H9 (cell line): ENCODE data around the gene IL36RN. TPM values are rescaled to one million over a fixed set of nuclear protein-coding genes. Genes with fewer than 3 reads are reported as not detected.

Source experiments
- DNase-seq: peaks from one replicate; pipeline ENCODE4 v3.0.0-alpha.2; 2017
- H2AFZ ChIP-seq: one replicate; pipeline ENCODE4 v1.6.1; 2013; ENCODE audit warnings: mild to moderate bottlenecking, low read length, control low read depth, moderate library complexity
- H2AK5ac ChIP-seq: 2 replicates; pipeline ENCODE4 v1.6.1; 2013; ENCODE audit warnings: low read length, control low read depth, mixed read lengths; ENCODE audit not compliant: insufficient read length
- H2BK120ac ChIP-seq: one replicate; pipeline ENCODE4 v1.6.1; 2013; ENCODE audit warnings: low read depth, mild to moderate bottlenecking, low read length, control low read depth, inconsistent platforms; ENCODE audit not compliant: poor library complexity, severe bottlenecking
- H2BK12ac ChIP-seq: 2 replicates; pipeline ENCODE4 v1.6.1; 2013; ENCODE audit warnings: low read length, control low read depth, mixed read lengths, low read depth; ENCODE audit not compliant: insufficient read length
- H2BK15ac ChIP-seq: 2 replicates; pipeline ENCODE4 v1.6.1; 2013; ENCODE audit warnings: low read depth, low read length, control low read depth
- H2BK20ac ChIP-seq: one replicate; pipeline ENCODE4 v1.6.1; 2013; ENCODE audit warnings: low read depth, mild to moderate bottlenecking, low read length, control low read depth, inconsistent platforms; ENCODE audit not compliant: poor library complexity, severe bottlenecking
- H2BK5ac ChIP-seq: 2 replicates; pipeline ENCODE4 v1.6.1; 2013; ENCODE audit warnings: low read length, control low read depth, mixed read lengths; ENCODE audit not compliant: insufficient read length
- H3K14ac ChIP-seq: 2 replicates; pipeline ENCODE4 v1.6.1; 2013; ENCODE audit warnings: low read length, control low read depth; ENCODE audit not compliant: insufficient read depth
- H3K18ac ChIP-seq: 2 replicates; pipeline ENCODE4 v1.6.1; 2013; ENCODE audit warnings: low read depth, mild to moderate bottlenecking, mixed read lengths, low read length, control low read depth; ENCODE audit not compliant: insufficient read length
- H3K23ac ChIP-seq: 2 replicates; pipeline ENCODE4 v1.6.1; 2013; ENCODE audit warnings: low read length, control low read depth, mixed read lengths, low read depth; ENCODE audit not compliant: insufficient read length
- H3K23me2 ChIP-seq: 2 replicates; pipeline ENCODE4 v1.6.1; 2013; ENCODE audit warnings: low read depth, mild to moderate bottlenecking, mixed read lengths, low read length, control low read depth; ENCODE audit not compliant: insufficient read length, poor library complexity, severe bottlenecking
- H3K27ac ChIP-seq: 2 replicates; pipeline ENCODE4 v1.5.1; 2013; ENCODE audit warnings: low read length, control low read depth, mixed read lengths, low read depth; ENCODE audit not compliant: insufficient read length
- H3K27me3 ChIP-seq: 2 replicates; pipeline ENCODE4 v1.6.1; 2013; ENCODE audit warnings: low read length, control low read depth, inconsistent platforms; ENCODE audit not compliant: insufficient read depth
- H3K4ac ChIP-seq: 2 replicates; pipeline ENCODE4 v1.6.1; 2013; ENCODE audit warnings: low read depth, mild to moderate bottlenecking, control low read depth, inconsistent platforms, low read length, moderate library complexity
- H3K4me1 ChIP-seq: 2 replicates; pipeline ENCODE4 v1.6.1; 2013; ENCODE audit warnings: low read length, control low read depth, inconsistent platforms; ENCODE audit not compliant: insufficient read depth
- H3K4me2 ChIP-seq: 2 replicates; pipeline ENCODE4 v1.6.1; 2013; ENCODE audit warnings: low read length, control low read depth, mixed read lengths; ENCODE audit not compliant: insufficient read length, insufficient read depth
- H3K56ac ChIP-seq: 2 replicates; pipeline ENCODE4 v1.6.1; 2013; ENCODE audit warnings: low read depth, mild to moderate bottlenecking, mixed read lengths, low read length, control low read depth; ENCODE audit not compliant: insufficient read length
- H3K79me1 ChIP-seq: 2 replicates; pipeline ENCODE4 v1.6.1; 2013; ENCODE audit warnings: low read depth, mild to moderate bottlenecking, moderate library complexity, low read length, control low read depth, inconsistent platforms; ENCODE audit not compliant: insufficient read depth, poor library complexity, severe bottlenecking
- H3K79me2 ChIP-seq: 2 replicates; pipeline ENCODE4 v1.6.1; 2013; ENCODE audit warnings: low read length, control low read depth, inconsistent platforms; ENCODE audit not compliant: insufficient read depth
- H3K9ac ChIP-seq: 2 replicates; pipeline ENCODE4 v1.6.1; 2013; ENCODE audit warnings: low read length, control low read depth, mixed read lengths; ENCODE audit not compliant: insufficient read length; ENCODE audit errors: extremely low read depth
- H3K9me3 ChIP-seq: one replicate; pipeline ENCODE4 v1.6.1; 2013; ENCODE audit warnings: low read depth, low read length, inconsistent platforms; ENCODE audit not compliant: control insufficient read depth
- H3T11ph ChIP-seq: one replicate; pipeline ENCODE4 v1.6.1; 2013; ENCODE audit warnings: mild to moderate bottlenecking, low read length, control low read depth, inconsistent platforms
- H4K20me1 ChIP-seq: one replicate; pipeline ENCODE4 v1.6.1; 2013; ENCODE audit not compliant: control insufficient read depth, insufficient read length, insufficient read depth
- H4K5ac ChIP-seq: 2 replicates; pipeline ENCODE4 v1.6.1; 2013; ENCODE audit warnings: low read depth, mild to moderate bottlenecking, mixed read lengths, low read length, control low read depth; ENCODE audit not compliant: insufficient read length
- H4K8ac ChIP-seq: replicated peaks from 2 replicates; pipeline ENCODE4 v1.6.1; 2013; ENCODE audit warnings: low read length, control low read depth, mixed read lengths, low read depth; ENCODE audit not compliant: insufficient read length
- H4K91ac ChIP-seq: 2 replicates; pipeline ENCODE4 v1.6.1; 2013; ENCODE audit warnings: low read depth, mild to moderate bottlenecking, moderate library complexity, mixed read lengths, low read length, control low read depth; ENCODE audit not compliant: insufficient read length
- H3K27ac Mint-ChIP-seq, 3 experiments: 2 replicates in 2 of 3; 3 replicates in 1 of 3; pipeline ENCODE4 v1.8.0; 2020 to 2021; ENCODE audit warnings: mixed read lengths in 3 of 3, mild to moderate bottlenecking in 1 of 3, moderate library complexity in 1 of 3
- H3K27me3 Mint-ChIP-seq: 2 replicates; pipeline ENCODE4 v1.8.0; 2021; ENCODE audit warnings: low read depth, mild to moderate bottlenecking, moderate library complexity, mixed read lengths
- H3K36me3 Mint-ChIP-seq, 3 experiments: 2 replicates in 2 of 3; 3 replicates in 1 of 3; pipeline ENCODE4 v1.8.0; 2020 to 2021; ENCODE audit warnings: low read depth in 3 of 3, mixed read lengths in 3 of 3; ENCODE audit not compliant: insufficient read depth in 1 of 3
- H3K4me1 Mint-ChIP-seq, 2 experiments: 2 replicates each; pipeline ENCODE4 v1.8.0; 2020; ENCODE audit warnings: mixed read lengths in 2 of 2
- H3K4me3 Mint-ChIP-seq, 2 experiments: 2 replicates in 1 of 2; 3 replicates in 1 of 2; pipeline ENCODE4 v1.8.0; 2020 to 2021; ENCODE audit warnings: mild to moderate bottlenecking in 2 of 2, mixed read lengths in 2 of 2, moderate library complexity in 1 of 2
- H3K9me3 Mint-ChIP-seq, 2 experiments: 2 replicates in 1 of 2; 3 replicates in 1 of 2; pipeline ENCODE4 v1.8.0; 2020; ENCODE audit warnings: mild to moderate bottlenecking in 2 of 2, mixed read lengths in 2 of 2, moderate library complexity in 1 of 2
- WGBS: extraction: QIAGEN DNeasy Blood & Tissue Kit; methylation state at CpG from one replicate; pipeline ENCODE4 v1.1.7; 2013; ENCODE audit warnings: missing lambda C conversion rate, low lambda C conversion rate, mixed read lengths; ENCODE audit not compliant: insufficient read length; ENCODE audit errors: extremely low coverage; 5-methylcytosine and 5-hydroxymethylcytosine counted together
- total RNA-seq: library from RNA; stranded (reverse); gene quantifications from 2 replicates; pipeline ENCODE4 v1.2.1, GENCODE V29; 2021
- TF ChIP-seq, protein P1 (sequence below): fragments of 200-600 bp; sonication (generic); conservative IDR thresholded peaks from 3 replicates; pipeline ENCODE4 v1.8.0; 2021; ENCODE audit warnings: antibody characterized with exemption, mild to moderate bottlenecking

IL36RN gene
- total RNA-seq, 1 experiment from 2014 or later = not detected

DNA sequence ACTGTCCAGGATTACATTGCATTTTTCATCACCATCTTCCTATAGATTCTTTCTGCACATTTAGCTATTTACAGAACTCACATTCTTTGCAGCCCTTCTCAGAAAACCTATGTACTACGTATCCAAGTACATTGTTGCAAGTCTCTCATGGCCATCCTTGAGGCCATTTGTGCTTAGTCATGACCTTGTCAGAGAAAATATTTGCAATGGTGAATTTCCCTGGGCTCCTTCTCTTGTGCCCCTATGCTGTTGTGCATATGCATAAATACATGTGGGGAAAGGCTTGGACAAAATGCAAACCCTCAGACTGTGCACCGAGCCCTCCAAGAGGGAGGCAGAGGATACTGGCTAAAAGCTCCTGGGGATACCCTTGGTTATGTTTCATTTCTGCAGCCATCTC, 34.2 kb upstream of the IL36RN start:
- Histone ChIP-seq H3K27ac (no peak overlapping the region), H3K23me2 (no peaks in the 10 kb centered on the region), H2AFZ (no peak overlapping the region), H3K79me1 (no peaks in the 10 kb centered on the region), H3K4ac (no peak overlapping the region), H4K5ac (no peak overlapping the region), H3K18ac (no peak overlapping the region), H3K9me3 (no peaks in the 10 kb centered on the region), H4K20me1 (no peaks in the 10 kb centered on the region), H2BK12ac (no peak overlapping the region), H3K14ac (no peak overlapping the region), H3K4me1 (no peaks in the 10 kb centered on the region), H3K23ac (no peak overlapping the region), H2BK15ac (no peak overlapping the region), H3K56ac (no peak overlapping the region), H2BK20ac (no peak overlapping the region), H2BK120ac (no peak overlapping the region), H2BK5ac (no peak overlapping the region), H3K79me2 (no peaks in the 10 kb centered on the region), H3T11ph (no peak overlapping the region), H3K27me3 (no peaks in the 10 kb centered on the region; the same call in 1 of the 2 replicates), H3K9ac (no peak overlapping the region), H3K4me2 (no peak overlapping the region), H4K91ac (no peak overlapping the region), H2AK5ac (no peak overlapping the region), H4K8ac (no peak overlapping the region)
- Mint-ChIP-seq H3K4me3 (no peak overlapping the region), H3K27ac (no peak overlapping the region), H3K4me1 (peaks cover 5 to 12% of the 10 kb centered on the region in 2 experiments; a peak in 3 of 4 replicates), H3K36me3 (no peaks in the 10 kb centered on the region; a peak in 1 of 7 replicates), H3K27me3 (peaks cover 39% of the 10 kb centered on the region), H3K9me3 (peaks cover 0 to 28% of the 10 kb centered on the region in 2 experiments; a peak in 3 of 5 replicates)
- no peak for DNase-seq
- no CpG with 5 or more reads among the region's 2 CpGs for WGBS
- TF ChIP-seq, protein P1, sequence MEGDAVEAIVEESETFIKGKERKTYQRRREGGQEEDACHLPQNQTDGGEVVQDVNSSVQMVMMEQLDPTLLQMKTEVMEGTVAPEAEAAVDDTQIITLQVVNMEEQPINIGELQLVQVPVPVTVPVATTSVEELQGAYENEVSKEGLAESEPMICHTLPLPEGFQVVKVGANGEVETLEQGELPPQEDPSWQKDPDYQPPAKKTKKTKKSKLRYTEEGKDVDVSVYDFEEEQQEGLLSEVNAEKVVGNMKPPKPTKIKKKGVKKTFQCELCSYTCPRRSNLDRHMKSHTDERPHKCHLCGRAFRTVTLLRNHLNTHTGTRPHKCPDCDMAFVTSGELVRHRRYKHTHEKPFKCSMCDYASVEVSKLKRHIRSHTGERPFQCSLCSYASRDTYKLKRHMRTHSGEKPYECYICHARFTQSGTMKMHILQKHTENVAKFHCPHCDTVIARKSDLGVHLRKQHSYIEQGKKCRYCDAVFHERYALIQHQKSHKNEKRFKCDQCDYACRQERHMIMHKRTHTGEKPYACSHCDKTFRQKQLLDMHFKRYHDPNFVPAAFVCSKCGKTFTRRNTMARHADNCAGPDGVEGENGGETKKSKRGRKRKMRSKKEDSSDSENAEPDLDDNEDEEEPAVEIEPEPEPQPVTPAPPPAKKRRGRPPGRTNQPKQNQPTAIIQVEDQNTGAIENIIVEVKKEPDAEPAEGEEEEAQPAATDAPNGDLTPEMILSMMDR = no peak
